Osteocyte (in vitro differentiated cells): ENCODE data around the gene BCAS2. TPM values are rescaled to one million over a fixed set of nuclear protein-coding genes. Genes with fewer than 3 reads are reported as not detected.

Source experiments
- DNase-seq: peaks from one replicate; pipeline ENCODE4 v3.0.0; 2021; ENCODE audit warnings: mixed read lengths; ENCODE audit not compliant: unreplicated experiment; ENCODE audit errors: extremely low spot score
- H3K27ac Mint-ChIP-seq: one replicate; pipeline ENCODE4 v1.8.0; 2021; ENCODE audit warnings: mild to moderate bottlenecking, mixed read lengths; ENCODE audit not compliant: unreplicated experiment
- H3K27me3 Mint-ChIP-seq: one replicate; pipeline ENCODE4 v1.8.0; 2021; ENCODE audit warnings: mixed read lengths; ENCODE audit not compliant: unreplicated experiment
- H3K36me3 Mint-ChIP-seq: one replicate; pipeline ENCODE4 v1.8.0; 2021; ENCODE audit warnings: mixed read lengths; ENCODE audit not compliant: unreplicated experiment
- H3K4me1 Mint-ChIP-seq: one replicate; pipeline ENCODE4 v1.8.0; 2021; ENCODE audit warnings: mixed read lengths; ENCODE audit not compliant: unreplicated experiment
- H3K4me3 Mint-ChIP-seq: one replicate; pipeline ENCODE4 v1.8.0; 2021; ENCODE audit warnings: mild to moderate bottlenecking, moderate library complexity, mixed read lengths; ENCODE audit not compliant: unreplicated experiment
- H3K9me3 Mint-ChIP-seq: one replicate; pipeline ENCODE4 v1.8.0; 2021; ENCODE audit warnings: mixed read lengths; ENCODE audit not compliant: unreplicated experiment
- CTCF ChIP-seq: fragments of 200-600 bp; sonication (generic); IDR thresholded peaks from 2 replicates; pipeline ENCODE4 v1.5.0; 2021; ENCODE audit warnings: antibody characterized with exemption, mild to moderate bottlenecking, moderate library complexity
- total RNA-seq: library from RNA; stranded (reverse); gene quantifications from 2 replicates; pipeline ENCODE4 v1.2.1, GENCODE V29; 2021

Gene BCAS2
- total RNA-seq, 1 donor from 2014 or later, result 39.3 TPM

- no peak for DNase-seq
- Mint-ChIP-seq H3K36me3 (peaks cover 8% of the 10 kb centered on the region), H3K9me3 (no peaks in the 10 kb centered on the region), H3K27me3 (peaks cover 34% of the 10 kb centered on the region), H3K4me3 (no peak overlapping the region), H3K4me1 (no peaks in the 10 kb centered on the region), H3K27ac (no peak overlapping the region)
- TF ChIP-seq CTCF, result no peak
These were observed 37.2 kb upstream of the BCAS2 start for GRCh38 chr1:114618606-114619005.

GRCh38 chr1:114610546-114611245, 29.3 kb upstream of the BCAS2 start:
- no peak overlapping the region for H3K4me3 Mint-ChIP-seq
- H3K27me3 Mint-ChIP-seq, result peaks cover 24% of the 10 kb centered on the region
- no peaks in the 10 kb centered on the region for H3K4me1 Mint-ChIP-seq
- DNase-seq, result no peak
- H3K36me3 Mint-ChIP-seq, result no peaks in the 10 kb centered on the region
- no peaks in the 10 kb centered on the region for H3K9me3 Mint-ChIP-seq
- no peak for TF ChIP-seq CTCF
- no peak overlapping the region for H3K27ac Mint-ChIP-seq

GRCh38 chr1:114609826-114610225, 28.4 kb upstream of the BCAS2 start:
- no peak for TF ChIP-seq CTCF
- Mint-ChIP-seq H3K36me3 (no peaks in the 10 kb centered on the region), H3K4me3 (no peak overlapping the region), H3K27ac (no peak overlapping the region), H3K27me3 (peaks cover 21% of the 10 kb centered on the region), H3K4me1 (no peaks in the 10 kb centered on the region), H3K9me3 (no peaks in the 10 kb centered on the region)
- DNase-seq, result no peak

- DNase-seq, result no peak
- H3K4me1 Mint-ChIP-seq, result no peaks in the 10 kb centered on the region
- peaks cover 24% of the 10 kb centered on the region for H3K27me3 Mint-ChIP-seq
- no peak overlapping the region for H3K27ac Mint-ChIP-seq
- TF ChIP-seq CTCF, result no peak
- no peak overlapping the region for H3K4me3 Mint-ChIP-seq
- H3K9me3 Mint-ChIP-seq, result no peaks in the 10 kb centered on the region
- H3K36me3 Mint-ChIP-seq, result no peaks in the 10 kb centered on the region
These were observed 27.6 kb upstream of the BCAS2 start for GRCh38 chr1:114609026-114609425.

- no peak for TF ChIP-seq CTCF
- Mint-ChIP-seq H3K4me1 (no peaks in the 10 kb centered on the region), H3K36me3 (peaks cover 3% of the 10 kb centered on the region), H3K4me3 (no peak overlapping the region), H3K9me3 (no peaks in the 10 kb centered on the region), H3K27me3 (peaks cover 25% of the 10 kb centered on the region), H3K27ac (no peak overlapping the region)
- no peak for DNase-seq
These were observed 25.8 kb upstream of the BCAS2 start for GRCh38 chr1:114607223-114607622.
